ENCODE measurements around the gene NDUFS6. TPM values are rescaled to one million over a fixed set of nuclear protein-coding genes. Genes with fewer than 3 reads are reported as not detected.

Gene NDUFS6
- total RNA-seq, 1 experiment from 2014 or later = 104 TPM

GRCh38 chr5:1769752-1770442 lies 31.3 kb upstream of the NDUFS6 start:
- CTCF ChIA-PET = no interaction called here
- POLR2A ChIA-PET (ENCODE audit: unreplicated experiment) = no interaction called here
- Histone ChIP-seq H4K20me1 (ENCODE audit: low read length) (no peaks in the 10 kb centered on the region), H3K27ac (ENCODE audit: low read length) (no peak overlapping the region), H3K36me3 (ENCODE audit: low read depth, low read length) (no peaks in the 10 kb centered on the region), H3K9me3 (ENCODE audit: low read length) (no peaks in the 10 kb centered on the region), H3K79me2 (ENCODE audit: low read length) (no peaks in the 10 kb centered on the region), H3K4me3 (ENCODE audit: low read length) (no peak overlapping the region), H3F3A (ENCODE audit: low read length, unreplicated experiment) (no peaks in the 10 kb centered on the region), H3K9me2 (replicated peaks; ENCODE audit: low read length) (no peaks in the 10 kb centered on the region), H2AFZ (ENCODE audit: low read length) (no peak overlapping the region), H3K4me2 (ENCODE audit: low read length) (no peak overlapping the region), H3K27me3 (ENCODE audit: low read length) (peaks cover 15% of the 10 kb centered on the region; the same call in 1 of the 2 replicates), H3K9ac (ENCODE audit: low read length) (no peak overlapping the region), H3K4me1 (ENCODE audit: insufficient read depth, low read length) (no peaks in the 10 kb centered on the region)
- no peak for ATAC-seq
- no peak for DNase-seq
- intact Hi-C loops (cut with micrococcal nuclease) = loop anchor here (5.0 to 10.0 kb wide), 2 partner anchors 267 to 385 kb away; no protein-coding TSS in a partner anchor
- TF ChIP-seq EZH2 (IDR thresholded peaks at IDR 0.05; ENCODE audit: low read length, unreplicated experiment) (no peak), CTCF (conservative IDR thresholded peaks at IDR 0.05; ENCODE audit: low read depth, low read length) (no peak), EZH2phosphoT487 (IDR thresholded peaks at IDR 0.05; ENCODE audit: borderline replicate concordance, low read length) (no peak)
- BruUV-seq (replicated peaks) = no TSS peak

GRCh38 chr5:1770443-1770802 lies 30.8 kb upstream of the NDUFS6 start:
- Histone ChIP-seq H3K4me2 (ENCODE audit: low read length) (no peak overlapping the region), H3K27me3 (ENCODE audit: low read length) (peaks cover 15% of the 10 kb centered on the region; the same call in 1 of the 2 replicates), H3K36me3 (ENCODE audit: low read depth, low read length) (no peaks in the 10 kb centered on the region), H3K9me3 (ENCODE audit: low read length) (no peaks in the 10 kb centered on the region), H2AFZ (ENCODE audit: low read length) (no peak overlapping the region), H3K9ac (ENCODE audit: low read length) (no peak overlapping the region), H4K20me1 (ENCODE audit: low read length) (no peaks in the 10 kb centered on the region), H3K4me3 (ENCODE audit: low read length) (no peak overlapping the region), H3K27ac (ENCODE audit: low read length) (no peak overlapping the region), H3K4me1 (ENCODE audit: insufficient read depth, low read length) (no peaks in the 10 kb centered on the region), H3F3A (ENCODE audit: low read length, unreplicated experiment) (no peaks in the 10 kb centered on the region), H3K9me2 (replicated peaks; ENCODE audit: low read length) (no peaks in the 10 kb centered on the region), H3K79me2 (ENCODE audit: low read length) (no peaks in the 10 kb centered on the region)
- TF ChIP-seq CTCF (conservative IDR thresholded peaks at IDR 0.05; ENCODE audit: low read depth, low read length) = no peak
- no peak for TF ChIP-seq EZH2phosphoT487 (IDR thresholded peaks at IDR 0.05; ENCODE audit: borderline replicate concordance, low read length)
- TF ChIP-seq EZH2 (IDR thresholded peaks at IDR 0.05; ENCODE audit: low read length, unreplicated experiment) = no peak
- DNase-seq (no peak), ATAC-seq (no peak)
- CTCF ChIA-PET = no interaction called here
- intact Hi-C loops (cut with micrococcal nuclease) = loop anchor here (5.0 kb wide), 1 partner anchor 267 kb away; no protein-coding TSS in a partner anchor
- BruUV-seq (replicated peaks) = no TSS peak
- POLR2A ChIA-PET (ENCODE audit: unreplicated experiment) = no interaction called here
